HL-60 (cell line): ENCODE measurements around the gene TMEM140.

ENCODE experiments used
- CTCF ChIP-seq: IDR thresholded peaks from one replicate; pipeline ENCODE4 v1.5.1; 2011; ENCODE audit warnings: low read length, control low read depth, inconsistent platforms; ENCODE audit not compliant: insufficient read depth
- POLR2AphosphoS5 ChIP-seq: IDR thresholded peaks from 2 replicates; pipeline ENCODE4 v1.6.1; 2012; ENCODE audit warnings: low read depth
- REST ChIP-seq: IDR thresholded peaks from 2 replicates; pipeline ENCODE4 v1.6.1; 2012; ENCODE audit warnings: low read depth; ENCODE audit not compliant: insufficient replicate concordance

GRCh38 chr7:135215698-135216097, 67.8 kb downstream of the TMEM140 start:
- no peak for TF ChIP-seq CTCF
- no peak for TF ChIP-seq POLR2AphosphoS5
- TF ChIP-seq REST, result no peak
